OCI-LY1 (cell line): ENCODE measurements around the gene CRB2.

Experiments used
- CTCF ChIP-seq: fragments of 200-600 bp; sonication (generic), shearing (Covaris generic); IDR thresholded peaks from 2 replicates; pipeline ENCODE4 v1.5.1; 2017; ENCODE audit warnings: mild to moderate bottlenecking, antibody characterized with exemption, low read length, moderate library complexity, mixed read lengths
- EZH2 ChIP-seq: fragments of 200-600 bp; sonication (generic), shearing (Covaris generic); IDR thresholded peaks from 2 replicates; pipeline ENCODE4 v1.8.0; 2017; ENCODE audit warnings: borderline replicate concordance, mixed run types, mild to moderate bottlenecking, antibody characterized with exemption, low read length, moderate library complexity, mixed read lengths

DNA sequence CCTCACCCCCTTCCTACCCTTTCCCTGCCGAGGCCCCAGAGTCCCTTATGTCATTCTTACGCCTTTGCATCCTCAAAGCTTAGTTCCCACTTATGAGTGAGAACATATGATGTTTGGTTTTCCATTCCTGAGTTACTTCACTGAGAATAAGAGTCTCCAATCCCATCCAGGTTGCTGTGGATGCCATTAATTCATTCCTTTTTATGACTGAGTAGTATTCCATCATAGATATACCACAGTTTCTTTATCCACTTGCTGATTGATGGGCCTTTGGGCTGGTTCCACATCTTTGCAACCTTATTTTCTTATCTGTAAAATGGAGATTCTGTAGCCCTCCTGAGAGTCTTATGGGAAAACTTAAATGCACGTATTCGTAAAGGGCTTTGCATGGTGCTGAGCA is 36.8 kb downstream of the CRB2 start:
- TF ChIP-seq CTCF (no peak), EZH2 (no peak)
